ENCODE measurements around the gene TCEA2. TPM values are rescaled to one million over a fixed set of nuclear protein-coding genes. Genes with fewer than 3 reads are reported as not detected.
A peak's percentile ranks its signal among the peaks of the same experiment; 100 is the strongest.

Gene TCEA2
- total RNA-seq, 3 donors from 2014 or later, result 23.9 to 39.4 (median 26.6) TPM

- H3K27me3 ChIP-seq, result peaks cover 0 to 31% of the 10 kb centered on the region in 2 donors
- peak overlapping the region; percentile 39 to 71 (median 50) for H3K4me3 ChIP-seq
- H3K4me1 ChIP-seq, result peaks cover 0 to 4% of the 10 kb centered on the region in 2 donors
- DNase-seq (ENCODE audit: low spot score in 2 of 2), result no peak
- peak overlapping the region in 1 of 2 donors; percentile 66 for H3K27ac ChIP-seq
- intact Hi-C loops (cut with DNase I; ENCODE audit: low total_unique reads), result no loop called here
- H3K36me3 ChIP-seq, result no peaks in the 10 kb centered on the region
- no peaks in the 10 kb centered on the region for H3K9me3 ChIP-seq
- TF ChIP-seq POLR2A (IDR thresholded peaks at IDR 0.05) (no peak), POLR2AphosphoS5 (IDR thresholded peaks at IDR 0.05) (no peak), CTCF (IDR thresholded peaks at IDR 0.05) (no peak)
These were observed 21.3 kb upstream of the TCEA2 start for GRCh38 chr20:64041781-64042053.

- Histone ChIP-seq H3K36me3 (no peaks in the 10 kb centered on the region), H3K27me3 (peaks cover 0 to 36% of the 10 kb centered on the region in 2 donors), H3K4me3 (peak overlapping the region; percentile 39 to 71 (median 50)), H3K27ac (peak overlapping the region; percentile 65 to 66), H3K9me3 (no peaks in the 10 kb centered on the region), H3K4me1 (peaks cover 0 to 4% of the 10 kb centered on the region in 2 donors)
- DNase-seq (ENCODE audit: low spot score in 2 of 2), result no peak
- TF ChIP-seq POLR2A (IDR thresholded peaks at IDR 0.05) (no peak), POLR2AphosphoS5 (IDR thresholded peaks at IDR 0.05) (peak in 1 of 3 donors; percentile 11), CTCF (IDR thresholded peaks at IDR 0.05) (no peak)
- intact Hi-C loops (cut with DNase I; ENCODE audit: low total_unique reads), result no loop called here
These were observed 20.8 kb upstream of the TCEA2 start for GRCh38 chr20:64042054-64042781.

- Histone ChIP-seq H3K27ac (no peak overlapping the region), H3K4me3 (no peak overlapping the region), H3K9me3 (no peaks in the 10 kb centered on the region), H3K4me1 (peaks cover 0 to 6% of the 10 kb centered on the region in 2 donors), H3K27me3 (peaks cover 3 to 50% of the 10 kb centered on the region in 2 donors), H3K36me3 (no peaks in the 10 kb centered on the region)
- intact Hi-C loops (cut with DNase I; ENCODE audit: low total_unique reads), result no loop called here
- TF ChIP-seq POLR2A (IDR thresholded peaks at IDR 0.05) (no peak), POLR2AphosphoS5 (IDR thresholded peaks at IDR 0.05) (no peak), CTCF (IDR thresholded peaks at IDR 0.05) (no peak)
- no peak for DNase-seq (ENCODE audit: low spot score in 2 of 2)
These were observed 19.2 kb upstream of the TCEA2 start for GRCh38 chr20:64043768-64044167.

- peaks cover 0 to 8% of the 10 kb centered on the region in 2 donors for H3K4me1 ChIP-seq
- no peak for DNase-seq (ENCODE audit: low spot score in 2 of 2)
- no peaks in the 10 kb centered on the region for H3K36me3 ChIP-seq
- H3K4me3 ChIP-seq, result peak overlapping the region in 1 of 3 donors; percentile 10
- peak overlapping the region in 1 of 2 donors; percentile 48 for H3K27ac ChIP-seq
- no peaks in the 10 kb centered on the region for H3K9me3 ChIP-seq
- intact Hi-C loops (cut with DNase I; ENCODE audit: low total_unique reads), result no loop called here
- TF ChIP-seq POLR2AphosphoS5 (IDR thresholded peaks at IDR 0.05) (no peak), CTCF (IDR thresholded peaks at IDR 0.05) (no peak), POLR2A (IDR thresholded peaks at IDR 0.05) (no peak)
- peaks cover 3 to 54% of the 10 kb centered on the region in 2 donors for H3K27me3 ChIP-seq
These were observed 18.3 kb upstream of the TCEA2 start for GRCh38 chr20:64044484-64045247.
